GM21360 (cell line): ENCODE data around the gene CCDC149.
A peak's percentile ranks its signal among the peaks of the same experiment; 100 is the strongest.

Experiments
- ATAC-seq: cut with Tn5 transposase; IDR thresholded peaks from one replicate; pipeline ENCODE4 v1.9.1; 2021; ENCODE audit warnings: mild to moderate bottlenecking, moderate library complexity; ENCODE audit not compliant: unreplicated experiment

The CCDC149 gene

DNA sequence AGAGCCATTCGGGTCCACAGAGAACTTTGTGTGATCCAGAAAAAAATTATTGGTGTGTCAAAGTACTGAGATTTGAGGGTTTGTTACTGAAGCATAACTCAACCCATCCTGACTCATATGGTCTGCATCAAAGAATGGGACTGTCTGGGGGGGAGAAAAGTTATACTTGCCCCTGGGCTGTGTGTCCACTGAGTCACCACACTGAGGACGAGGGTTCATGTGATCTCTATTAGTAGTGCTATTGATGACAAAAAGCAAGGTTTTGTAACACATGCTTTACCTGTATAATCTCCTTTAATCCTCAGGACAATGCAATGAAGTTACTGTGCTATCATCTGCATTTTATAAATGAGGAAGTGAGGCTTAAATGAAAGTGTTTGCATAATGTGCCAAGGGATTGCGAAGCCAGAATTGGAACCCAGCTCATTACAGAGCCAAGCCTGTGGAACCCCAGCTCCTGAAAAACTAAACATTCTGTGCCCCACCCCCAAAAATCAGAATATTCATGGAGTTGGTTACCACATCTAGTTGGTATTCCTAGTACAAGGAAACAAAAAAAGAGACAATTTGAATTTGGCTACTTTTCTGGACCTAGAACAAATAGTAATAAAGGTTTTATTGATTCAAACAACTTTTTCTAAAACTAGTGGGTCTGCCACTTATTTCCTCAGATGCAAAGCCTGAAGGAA is 31.2 kb downstream of the CCDC149 start:
- no peak for ATAC-seq

DNA sequence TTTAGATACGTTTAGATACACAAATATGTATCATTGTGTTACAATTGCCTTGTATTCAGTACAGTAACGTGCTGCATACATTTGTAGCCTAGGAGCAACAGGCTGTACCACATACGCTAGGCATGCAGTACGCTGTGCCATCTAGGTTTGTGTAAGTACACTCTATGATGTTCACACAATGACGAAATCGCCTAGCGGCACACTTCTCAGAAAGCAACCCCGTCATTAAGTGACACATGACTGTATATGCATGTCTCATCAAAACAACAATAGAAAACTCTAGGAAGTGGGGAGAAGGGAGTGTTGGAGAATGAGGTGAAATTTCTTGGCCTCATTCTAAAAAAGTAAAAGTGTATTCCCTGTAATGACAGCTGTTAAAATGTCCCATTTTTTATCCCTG is 32.7 kb downstream of the CCDC149 start:
- no peak for ATAC-seq

DNA sequence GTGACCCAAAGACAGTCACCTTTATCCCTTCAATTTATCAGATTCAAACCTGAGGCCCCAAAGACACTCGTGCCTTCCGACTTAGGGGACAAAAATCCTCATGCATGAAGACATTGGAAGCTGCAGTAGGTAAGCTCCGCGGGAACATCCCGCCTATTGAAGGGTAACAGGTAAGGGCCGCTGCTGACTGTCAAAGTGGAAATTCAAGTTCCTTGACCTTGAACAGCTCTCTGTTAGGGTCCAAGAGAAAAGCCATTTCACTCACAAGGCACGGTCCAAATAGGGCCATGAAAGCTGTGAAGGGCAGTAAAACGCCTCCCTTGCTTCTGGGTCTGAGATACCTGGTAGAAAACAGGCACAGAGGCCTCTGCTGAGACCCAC is 34.2 kb downstream of the CCDC149 start:
- no peak for ATAC-seq

DNA sequence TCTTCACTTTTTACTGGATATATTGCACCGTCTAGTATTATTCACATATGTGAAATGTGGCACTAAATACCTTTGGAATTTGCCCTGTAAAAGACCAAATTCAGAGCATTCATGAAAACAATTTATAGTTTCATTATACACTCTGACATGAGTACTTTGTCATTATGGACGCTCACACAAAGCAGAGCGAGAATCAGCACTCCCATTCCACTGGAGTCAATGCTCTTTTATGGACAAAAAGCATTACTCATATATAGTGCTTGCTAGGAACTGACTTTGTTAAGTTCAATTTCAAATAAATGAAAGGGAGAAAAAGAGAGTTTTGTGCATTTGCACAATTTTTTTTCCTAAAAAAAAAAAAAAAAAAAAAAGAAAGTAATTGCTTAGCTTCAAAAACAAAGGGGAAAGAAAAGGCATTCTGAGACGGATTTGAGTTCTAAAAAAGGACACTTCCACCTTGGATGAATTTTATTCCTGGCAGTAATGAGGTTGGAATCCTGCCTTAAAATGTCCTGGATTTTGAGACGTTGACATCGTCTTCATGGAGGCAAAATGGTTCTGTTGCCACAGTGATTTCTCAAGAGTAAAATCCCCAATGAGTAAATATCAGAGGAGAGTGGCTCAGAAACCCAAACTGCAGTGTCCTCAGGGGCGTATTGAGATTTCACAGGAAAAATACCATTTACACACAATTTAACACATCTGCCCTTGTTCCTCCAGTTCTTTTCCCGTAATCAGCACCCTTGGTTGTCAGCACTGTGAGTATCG is 34.8 kb downstream of the CCDC149 start:
- no peak for ATAC-seq

DNA sequence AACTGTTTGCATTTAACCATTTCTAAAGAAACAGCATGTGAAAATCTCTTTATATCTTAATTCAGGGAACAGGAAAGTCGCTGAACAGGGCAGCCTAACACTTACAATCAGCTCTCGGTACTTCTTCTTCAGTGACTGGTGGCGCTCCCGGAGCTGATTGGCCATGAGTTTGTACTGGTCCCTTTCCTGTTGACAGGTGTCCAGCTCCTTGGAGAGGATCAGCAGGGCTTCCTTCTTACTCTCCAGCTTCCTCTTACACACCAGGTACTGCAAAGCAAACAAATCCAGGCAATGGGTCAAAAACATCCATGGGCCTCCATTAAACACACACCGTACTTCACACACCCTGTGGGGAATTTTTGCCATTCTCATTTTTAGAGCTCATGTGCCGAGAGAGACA is 36.4 kb downstream of the CCDC149 start:
- no peak for ATAC-seq

DNA sequence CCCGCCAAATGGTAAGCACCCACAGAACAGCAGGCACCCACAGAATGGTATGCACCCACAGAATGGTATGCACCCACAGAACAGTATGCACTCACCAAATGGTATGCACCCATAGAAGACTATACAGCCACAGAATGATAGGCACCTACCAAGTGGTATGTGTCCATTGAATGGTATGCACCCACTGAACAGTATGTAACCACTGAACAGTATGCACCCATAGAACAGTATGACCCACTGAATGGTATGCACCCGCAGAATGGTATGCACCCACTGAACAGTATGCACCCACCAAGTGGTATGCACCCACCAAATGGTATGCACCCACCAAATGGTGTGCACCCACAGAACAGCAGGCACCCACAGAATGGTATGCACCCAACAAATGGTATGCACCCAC is 40.1 kb downstream of the CCDC149 start:
- ATAC-seq = no peak

GRCh38 chr4:24871210-24871609 is 41.6 kb downstream of the CCDC149 start:
- no peak for ATAC-seq

DNA sequence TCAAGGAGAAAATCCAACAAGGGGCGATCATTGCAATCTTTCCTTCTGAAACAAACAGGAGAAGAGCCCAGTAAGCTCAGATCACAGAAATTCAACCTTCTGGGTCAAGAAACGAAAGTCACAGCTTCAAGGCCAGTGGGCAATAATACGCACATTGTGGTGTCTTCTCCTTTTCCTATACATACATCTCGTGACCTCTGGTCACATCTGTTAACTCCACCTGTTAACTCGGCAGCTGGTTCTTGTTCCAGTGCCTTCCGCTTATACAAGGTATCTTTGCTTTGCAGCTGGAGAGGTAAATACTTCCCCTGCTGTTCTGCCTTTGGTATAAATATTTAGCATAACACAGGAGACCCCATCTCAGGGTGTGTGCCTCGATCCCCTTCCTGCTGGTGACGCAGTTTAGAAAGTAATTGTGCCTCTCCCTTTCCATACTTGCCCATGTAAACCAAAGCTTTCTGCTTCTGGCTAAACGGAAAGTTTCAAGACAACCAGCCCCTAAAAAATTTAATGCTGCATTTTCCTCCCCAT is 45.0 kb downstream of the CCDC149 start:
- no peak for ATAC-seq

- ATAC-seq = no peak
Observed at GRCh38 chr4:24867251-24867650, 45.6 kb downstream of the CCDC149 start.

GRCh38 chr4:24865401-24865800 is 47.4 kb downstream of the CCDC149 start:
- ATAC-seq = no peak

GRCh38 chr4:24863799-24864198 is 49.0 kb downstream of the CCDC149 start:
- no peak for ATAC-seq

DNA sequence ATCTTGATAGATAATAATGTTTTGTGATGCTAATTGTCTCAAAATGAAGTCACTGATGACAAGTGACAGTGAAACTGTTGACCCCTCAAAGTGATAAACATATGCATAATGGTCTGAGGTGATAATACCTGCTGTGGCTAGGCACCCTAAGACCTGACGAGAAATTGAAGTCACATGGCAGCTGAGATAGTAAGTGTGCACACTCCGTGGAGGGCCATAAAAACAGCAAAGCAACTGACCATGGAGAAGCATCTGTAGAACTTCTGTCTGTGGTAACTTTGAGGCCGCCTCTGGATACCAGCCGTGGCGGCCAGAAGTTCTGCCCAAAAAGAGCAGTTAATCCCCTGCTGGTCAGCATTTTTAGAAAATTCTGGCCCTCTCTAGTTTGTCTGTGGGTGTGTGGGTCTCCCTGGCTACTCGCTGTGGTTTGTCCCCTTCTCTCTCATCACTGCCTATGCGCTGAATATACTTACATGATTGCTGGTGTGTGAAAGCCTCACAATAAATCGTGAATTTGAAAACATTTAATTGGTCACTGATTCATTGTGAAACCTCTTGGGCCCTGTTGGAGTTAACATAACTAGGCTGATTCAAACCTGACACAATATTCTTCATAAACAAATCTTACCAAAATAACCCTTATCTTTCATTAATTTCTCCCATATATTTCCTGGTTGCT is 50.6 kb downstream of the CCDC149 start:
- ATAC-seq = no peak

- no peak for ATAC-seq
Observed at GRCh38 chr4:24858550-24858949, 54.3 kb downstream of the CCDC149 start.

GRCh38 chr4:24858026-24858425 is 54.8 kb downstream of the CCDC149 start:
- no peak for ATAC-seq

DNA sequence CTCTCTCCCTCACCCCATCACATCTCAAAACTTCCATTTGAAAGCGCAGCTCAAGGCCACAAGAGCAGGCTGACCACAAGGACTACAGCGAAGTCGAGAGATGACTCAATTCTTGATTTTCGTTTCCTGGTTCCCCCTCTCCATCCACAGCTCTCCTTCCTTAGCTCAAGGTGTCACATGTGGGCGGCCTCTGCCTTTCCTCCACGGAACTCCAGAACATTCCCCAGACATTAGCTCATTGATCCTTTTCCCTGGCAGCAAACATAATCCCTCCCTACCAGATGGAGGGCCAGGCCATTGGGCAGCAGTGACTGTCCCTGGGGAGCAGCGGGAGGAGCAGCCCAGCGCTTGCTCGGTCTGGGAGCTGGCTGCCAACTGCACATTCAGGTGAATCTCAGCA is 56.3 kb downstream of the CCDC149 start:
- ATAC-seq = peak; percentile 96

DNA sequence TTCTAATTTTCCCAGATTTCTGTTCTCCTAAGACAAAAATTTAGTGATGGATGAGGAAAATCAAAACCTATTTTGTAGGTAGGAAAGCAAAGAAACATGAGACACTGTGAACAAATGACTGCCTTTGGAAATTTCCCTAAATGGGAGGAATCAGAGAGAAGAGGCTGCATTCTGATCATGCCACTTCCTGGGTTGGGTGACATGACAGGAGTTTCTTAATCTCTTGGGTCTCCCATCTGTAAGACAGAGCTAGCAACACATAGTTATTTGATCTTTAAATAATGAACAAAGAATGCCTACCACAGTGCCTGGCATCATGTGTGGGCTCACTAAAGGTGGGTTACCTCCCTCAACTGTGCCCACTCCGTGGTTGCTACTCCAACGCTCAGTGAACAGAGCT is 57.1 kb downstream of the CCDC149 start:
- no peak for ATAC-seq

DNA sequence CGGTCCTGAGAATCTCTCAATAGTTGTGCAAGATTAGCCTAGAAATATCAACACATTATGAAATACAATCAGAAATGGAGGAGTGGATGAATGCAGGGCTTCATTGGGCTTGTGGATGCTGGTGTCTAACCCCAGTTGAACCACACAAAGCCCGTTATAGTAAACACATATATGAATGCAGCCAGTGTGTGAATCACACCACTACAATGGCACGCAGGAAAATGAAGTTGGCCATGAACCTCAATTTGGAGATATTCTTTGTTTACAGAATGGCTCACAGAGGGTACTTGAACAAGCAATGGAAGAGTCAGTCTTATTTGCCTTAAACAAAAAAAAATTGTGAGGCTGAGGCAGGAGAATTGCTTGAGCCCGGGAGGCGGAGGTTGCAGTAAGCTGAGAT is 59.7 kb downstream of the CCDC149 start:
- ATAC-seq = no peak

GRCh38 chr4:24850674-24851073 is 62.2 kb downstream of the CCDC149 start:
- peak; percentile 55 for ATAC-seq

GRCh38 chr4:24849756-24850155 is 63.1 kb downstream of the CCDC149 start:
- ATAC-seq = no peak

DNA sequence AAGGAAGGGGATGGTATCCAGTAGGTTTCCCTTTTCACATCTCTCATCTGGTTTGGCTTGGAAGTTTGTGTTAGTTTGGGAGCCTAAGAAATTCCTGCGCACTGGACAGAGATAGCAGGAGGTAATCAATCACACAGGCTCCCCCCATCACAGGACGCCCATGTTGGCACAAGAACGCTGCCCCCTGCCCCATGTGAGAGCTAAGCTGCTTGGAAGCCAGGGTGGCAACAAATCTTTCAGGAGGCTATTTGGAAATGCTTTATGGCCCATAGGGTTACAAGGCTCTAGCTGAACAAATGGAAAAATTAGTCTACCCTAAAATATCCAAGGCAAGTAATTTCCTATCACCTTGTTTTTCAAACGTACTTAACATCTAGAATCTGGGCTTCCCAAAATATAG is 63.5 kb downstream of the CCDC149 start:
- no peak for ATAC-seq

GRCh38 chr4:24846716-24847115 is 66.1 kb downstream of the CCDC149 start:
- no peak for ATAC-seq

- no peak for ATAC-seq
Observed at GRCh38 chr4:24845902-24846301, 66.9 kb downstream of the CCDC149 start.
